Upper lobe of right lung (tissue), 1 donor: ENCODE measurements around the gene LGR6. TPM values are rescaled to one million over a fixed set of nuclear protein-coding genes. Genes with fewer than 3 reads are reported as not detected.
"Not testable (repeated sequence)": the region's sequence is repeated elsewhere in the genome, so short reads cannot be mapped to it uniquely, and the experiment has no call there.

Experiments
- ATAC-seq: fragments of 200-7000 bp; cut with Tn5 transposase; one replicate; pipeline ENCODE4 v1.9.1; 2020; ENCODE audit warnings: mild to moderate bottlenecking, moderate library complexity
- DNase-seq: peaks from one replicate; pipeline ENCODE4 v3.0.0-alpha.2; 2020
- H3K27ac ChIP-seq: fragments of 200-600 bp; one replicate; pipeline ENCODE4 v1.8.0; 2022
- H3K27me3 ChIP-seq: fragments of 200-600 bp; one replicate; pipeline ENCODE4 v1.8.0; 2022; ENCODE audit warnings: mild to moderate bottlenecking
- H3K36me3 ChIP-seq: fragments of 200-600 bp; one replicate; pipeline ENCODE4 v1.8.0; 2022
- H3K4me1 ChIP-seq: fragments of 200-600 bp; one replicate; pipeline ENCODE4 v1.8.0; 2022
- H3K4me3 ChIP-seq: fragments of 200-600 bp; one replicate; pipeline ENCODE4 v1.8.0; 2022; ENCODE audit warnings: mild to moderate bottlenecking
- H3K9me3 ChIP-seq: fragments of 200-600 bp; one replicate; pipeline ENCODE4 v1.8.0; 2022
- CTCF ChIP-seq: fragments of 200-600 bp; IDR thresholded peaks from one replicate; pipeline ENCODE4 v1.8.0; 2022; ENCODE audit warnings: antibody characterized with exemption
- intact Hi-C: fragments of 100-400 bp; cut with DNase I; formaldehyde crosslinking; loops from one replicate; pipeline ENCODE4 v1.11.0; 2022
- total RNA-seq: library from RNA; stranded (reverse); fragmentation: NEBNext Ultra II Directional; extraction: Animal tissue kit (Norgen Biotek cat#: 25700); gene quantifications from one replicate; pipeline ENCODE4 v1.2.1, GENCODE V29; 2021
- donor health status: DM: no; HTN: yes; CAD: no; lungs with severe emphysema.

LGR6 gene
- total RNA-seq, 1 donor from 2014 or later, result 1.8 TPM

DNA sequence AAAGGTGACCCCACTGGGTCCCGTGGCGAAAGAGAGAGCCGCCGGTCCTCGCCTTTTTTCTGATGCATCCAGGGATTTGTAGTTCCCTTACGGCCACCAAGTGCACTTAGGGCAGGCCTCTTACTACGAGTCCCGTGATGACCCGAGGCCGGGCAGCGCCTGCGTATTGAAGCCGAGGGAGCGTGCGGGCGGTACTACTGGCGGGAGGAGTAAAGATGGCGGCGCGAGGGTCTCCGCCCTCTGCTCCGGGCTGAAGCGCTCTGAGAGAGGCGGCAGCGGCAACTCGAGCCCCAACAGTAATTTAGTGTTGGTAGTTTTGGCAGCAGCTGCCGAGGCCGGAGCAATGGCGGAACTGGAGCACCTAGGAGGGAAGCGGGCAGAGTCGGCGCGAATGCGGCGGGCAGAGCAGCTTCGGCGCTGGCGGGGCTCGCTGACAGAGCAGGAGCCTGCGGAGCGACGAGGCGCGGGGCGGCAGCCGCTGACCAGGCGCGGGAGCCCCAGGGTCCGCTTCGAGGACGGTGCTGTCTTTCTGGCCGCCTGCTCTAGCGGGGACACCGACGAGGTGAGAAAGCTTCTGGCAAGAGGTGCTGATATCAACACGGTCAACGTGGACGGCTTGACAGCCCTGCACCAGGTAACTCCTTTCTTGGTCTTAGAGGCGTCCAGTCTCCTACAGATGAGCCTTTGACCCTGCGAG is 155.1 kb downstream of the LGR6 start, which contains the start of gene PPP1R12B:
TSS of gene PPP1R12B (plus strand) at position 191 of the 697 bp plus-strand sequence. CDS start at position 344, 153 bp downstream.
- Histone ChIP-seq H3K4me1 (peaks cover 12% of the 10 kb centered on the region), H3K27me3 (no peaks in the 10 kb centered on the region), H3K27ac (peak within 1 kb of the TSS; percentile 95), H3K4me3 (peak within 1 kb of the TSS; percentile 99), H3K36me3 (no peaks in the 10 kb centered on the region), H3K9me3 (no peaks in the 10 kb centered on the region)
- TF ChIP-seq CTCF, result no peak
- intact Hi-C loops, result no loop called here
- peak; percentile 99 for ATAC-seq
- DNase-seq, result peak; percentile 98

GRCh38 chr1:202349206-202349928 is 155.8 kb downstream of the LGR6 start:
- Histone ChIP-seq H3K27me3 (no peaks in the 10 kb centered on the region), H3K27ac (peak overlapping the region; percentile 95)

GRCh38 chr1:202351725-202352124 is 158.1 kb downstream of the LGR6 start:
- no peak for DNase-seq
- Histone ChIP-seq H3K4me3 (no peak overlapping the region), H3K27me3 (no peaks in the 10 kb centered on the region), H3K9me3 (no peaks in the 10 kb centered on the region), H3K27ac (no peak overlapping the region), H3K4me1 (peaks cover 12% of the 10 kb centered on the region), H3K36me3 (no peaks in the 10 kb centered on the region)
- no peak for ATAC-seq
- intact Hi-C loops, result no loop called here
- TF ChIP-seq CTCF, result no peak

More at GRCh38 chr1:202349206-202349928, 155.8 kb downstream of the LGR6 start:
- ATAC-seq (peak; percentile 1), DNase-seq (no peak)
- intact Hi-C loops, result no loop called here
- no peak for TF ChIP-seq CTCF
- peak overlapping the region; percentile 99 for H3K4me3 ChIP-seq
- no peaks in the 10 kb centered on the region for H3K9me3 ChIP-seq
- H3K4me1 ChIP-seq, result peaks cover 12% of the 10 kb centered on the region
- H3K36me3 ChIP-seq, result no peaks in the 10 kb centered on the region

- H3K4me3 ChIP-seq, H3K9me3 ChIP-seq, DNase-seq, ATAC-seq, H3K27ac ChIP-seq, H3K36me3 ChIP-seq, intact Hi-C loops, H3K27me3 ChIP-seq: not testable (repeated sequence)
- peaks cover 12% of the 10 kb centered on the region for H3K4me1 ChIP-seq
Observed at GRCh38 chr1:202352583-202353197, 159.1 kb downstream of the LGR6 start.

DNA sequence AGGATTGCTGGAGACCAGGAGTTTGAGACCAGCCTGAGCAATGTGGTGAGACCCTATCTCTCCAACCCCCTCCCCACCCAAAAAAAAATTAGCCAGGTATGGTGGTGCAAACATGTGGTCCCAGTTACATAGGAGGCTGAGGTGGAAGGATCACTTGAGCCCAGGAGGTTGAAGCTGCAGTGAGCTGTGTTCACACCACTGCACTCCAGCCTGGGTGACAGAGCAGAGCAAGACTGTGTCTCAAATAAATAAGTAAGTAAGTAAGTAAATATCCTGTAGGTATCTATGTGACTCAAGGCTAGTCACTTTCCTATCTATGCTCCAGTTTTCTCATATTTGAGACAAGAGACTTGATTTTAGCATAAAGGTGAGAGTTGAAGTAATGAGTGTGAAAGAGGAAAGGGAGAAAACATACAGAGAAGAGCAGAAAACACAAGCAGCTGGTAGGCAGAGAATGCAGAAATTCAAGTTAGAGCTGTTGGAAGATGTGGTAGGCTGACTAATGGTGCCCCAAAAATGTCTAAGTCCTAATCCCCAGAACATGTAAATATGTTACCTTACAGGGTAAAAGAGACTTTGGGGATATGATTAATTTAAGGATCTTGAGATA is 162.4 kb downstream of the LGR6 start:
- no peak for ATAC-seq
- Histone ChIP-seq H3K36me3 (no peaks in the 10 kb centered on the region), H3K9me3 (no peaks in the 10 kb centered on the region), H3K27me3 (no peaks in the 10 kb centered on the region), H3K4me1 (peaks cover 6% of the 10 kb centered on the region), H3K4me3 (no peak overlapping the region), H3K27ac (no peak overlapping the region)
- TF ChIP-seq CTCF, result no peak
- intact Hi-C loops, result no loop called here
- DNase-seq, result no peak
